Sigmoid colon (tissue), 4 donors: ENCODE results near the gene KCNA1.
"Not testable (repeated sequence)": the region's sequence is repeated elsewhere in the genome, so short reads cannot be mapped to it uniquely, and the experiment has no call there.

Experiments
- CTCF ChIP-seq, 4 experiments: fragments of 450-650 bp in 3 of 4; fragments of 200-600 bp in 1 of 4; IDR thresholded peaks; one replicate each; pipeline ENCODE4 v1.5.1; 2016 to 2019; ENCODE audit warnings: antibody characterized with exemption in 4 of 4, mild to moderate bottlenecking in 3 of 4, moderate library complexity in 2 of 4
- POLR2AphosphoS5 ChIP-seq, 4 donors: sonication (generic); formaldehyde crosslinking; IDR thresholded peaks; one replicate each; pipeline ENCODE4 v1.6.1; 2017; ENCODE audit warnings: antibody characterized with exemption in 4 of 4

- not testable (repeated sequence) for TF ChIP-seq POLR2AphosphoS5, CTCF (IDR thresholded peaks at IDR 0.05)
These were observed 30.2 kb upstream of the KCNA1 start for GRCh38 chr12:4879481-4879880.
